Measurements from ENCODE around the gene PARVA.

Gene PARVA

DNA sequence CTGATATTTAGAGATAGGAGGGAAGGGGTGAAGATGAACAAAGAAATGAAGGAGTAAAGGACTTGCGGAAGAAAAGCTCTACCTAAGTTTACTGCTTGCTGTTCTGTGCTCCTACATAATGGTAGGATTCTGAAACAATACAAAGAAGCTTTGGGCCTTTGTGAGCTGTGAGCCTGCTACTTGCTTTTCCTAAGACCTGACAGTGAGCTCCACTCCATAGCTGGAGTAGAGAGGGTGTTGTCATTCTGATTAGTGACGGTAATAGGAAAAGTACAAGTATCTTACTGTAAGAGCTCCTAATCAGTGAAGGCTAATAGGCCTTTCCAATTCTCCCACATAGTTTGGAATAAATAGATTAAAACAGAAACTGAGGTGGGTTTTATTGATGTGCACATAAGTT, 75.9 kb downstream of the PARVA start:
- Histone ChIP-seq H3K4me1 (ENCODE audit: control insufficient read depth in 5 of 5, insufficient read depth in 5 of 5, low read length in 5 of 5) (peaks cover 7 to 32% (median 26%) of the 10 kb centered on the region in 5 donors), H3K36me3 (ENCODE audit: control insufficient read depth in 5 of 5, insufficient read depth in 5 of 5, low read length in 5 of 5) (no peaks in the 10 kb centered on the region), H3K9me3 (ENCODE audit: control insufficient read depth in 5 of 5, low read length in 5 of 5) (no peaks in the 10 kb centered on the region), H3K27ac (ENCODE audit: low read depth, low read length) (no peak overlapping the region), H3K27me3 (ENCODE audit: control insufficient read depth in 5 of 5, insufficient read depth in 4 of 5, low read length in 5 of 5) (no peaks in the 10 kb centered on the region), H3K9ac (ENCODE audit: low read length in 5 of 5) (no peak overlapping the region), H3K4me3 (ENCODE audit: low read depth in 1 of 5, low read length in 5 of 5) (no peak overlapping the region)

DNA sequence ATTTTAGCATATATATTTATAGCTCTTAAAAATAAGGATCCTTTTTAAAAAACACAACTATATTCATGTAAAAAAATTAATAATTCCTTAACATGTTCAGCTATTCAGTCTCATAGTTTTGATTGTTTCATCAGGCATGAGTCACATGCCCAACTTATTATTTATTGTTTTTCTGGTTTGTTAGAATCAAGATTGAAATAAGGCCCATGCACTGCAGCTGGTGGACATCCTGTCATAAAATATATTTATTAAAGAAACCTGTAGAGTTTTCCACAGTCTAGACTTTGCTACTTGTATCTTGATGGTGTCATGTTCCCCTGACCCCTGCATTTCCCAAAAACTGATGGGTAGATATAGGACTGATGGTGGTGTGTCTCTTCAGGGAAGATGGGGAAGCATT, 77.4 kb downstream of the PARVA start:
- no peak overlapping the region for H3K4me3 ChIP-seq (ENCODE audit: low read depth in 1 of 5, low read length in 5 of 5)
- H3K27me3 ChIP-seq (ENCODE audit: control insufficient read depth in 5 of 5, insufficient read depth in 4 of 5, low read length in 5 of 5): no peaks in the 10 kb centered on the region
- no peaks in the 10 kb centered on the region for H3K9me3 ChIP-seq (ENCODE audit: control insufficient read depth in 5 of 5, low read length in 5 of 5)
- no peaks in the 10 kb centered on the region for H3K36me3 ChIP-seq (ENCODE audit: control insufficient read depth in 5 of 5, insufficient read depth in 5 of 5, low read length in 5 of 5)
- peaks cover 4 to 44% (median 36%) of the 10 kb centered on the region in 5 donors for H3K4me1 ChIP-seq (ENCODE audit: control insufficient read depth in 5 of 5, insufficient read depth in 5 of 5, low read length in 5 of 5)
- no peak overlapping the region for H3K27ac ChIP-seq (ENCODE audit: low read depth, low read length)
- no peak overlapping the region for H3K9ac ChIP-seq (ENCODE audit: low read length in 5 of 5)

DNA sequence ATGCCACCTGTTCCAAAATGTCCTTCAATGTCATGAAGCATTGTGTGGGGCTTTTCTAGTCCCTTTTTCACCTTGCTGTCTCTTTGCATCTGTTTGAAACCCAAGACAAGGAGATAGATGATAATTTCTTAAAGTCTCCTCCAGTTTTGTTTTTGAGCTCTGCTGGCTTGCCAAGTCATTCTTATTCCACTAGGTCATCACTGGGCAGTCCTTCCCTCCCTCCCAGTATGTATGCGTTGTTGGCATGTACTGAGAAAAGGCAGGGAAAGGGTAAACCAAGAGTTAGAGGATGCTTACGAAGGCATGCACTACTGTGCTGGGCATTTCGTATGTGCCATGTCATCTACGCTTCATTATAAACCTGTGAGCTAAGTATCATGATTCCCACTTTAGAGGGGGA, 78.6 kb downstream of the PARVA start:
- Histone ChIP-seq H3K4me3 (ENCODE audit: low read depth in 1 of 5, low read length in 5 of 5) (no peak overlapping the region), H3K9ac (ENCODE audit: low read length in 5 of 5) (no peak overlapping the region), H3K27me3 (ENCODE audit: control insufficient read depth in 5 of 5, insufficient read depth in 4 of 5, low read length in 5 of 5) (no peaks in the 10 kb centered on the region), H3K36me3 (ENCODE audit: control insufficient read depth in 5 of 5, insufficient read depth in 5 of 5, low read length in 5 of 5) (no peaks in the 10 kb centered on the region), H3K4me1 (ENCODE audit: control insufficient read depth in 5 of 5, insufficient read depth in 5 of 5, low read length in 5 of 5) (peaks cover 4 to 51% (median 40%) of the 10 kb centered on the region in 5 donors), H3K9me3 (ENCODE audit: control insufficient read depth in 5 of 5, low read length in 5 of 5) (no peaks in the 10 kb centered on the region), H3K27ac (ENCODE audit: low read depth, low read length) (no peak overlapping the region)

DNA sequence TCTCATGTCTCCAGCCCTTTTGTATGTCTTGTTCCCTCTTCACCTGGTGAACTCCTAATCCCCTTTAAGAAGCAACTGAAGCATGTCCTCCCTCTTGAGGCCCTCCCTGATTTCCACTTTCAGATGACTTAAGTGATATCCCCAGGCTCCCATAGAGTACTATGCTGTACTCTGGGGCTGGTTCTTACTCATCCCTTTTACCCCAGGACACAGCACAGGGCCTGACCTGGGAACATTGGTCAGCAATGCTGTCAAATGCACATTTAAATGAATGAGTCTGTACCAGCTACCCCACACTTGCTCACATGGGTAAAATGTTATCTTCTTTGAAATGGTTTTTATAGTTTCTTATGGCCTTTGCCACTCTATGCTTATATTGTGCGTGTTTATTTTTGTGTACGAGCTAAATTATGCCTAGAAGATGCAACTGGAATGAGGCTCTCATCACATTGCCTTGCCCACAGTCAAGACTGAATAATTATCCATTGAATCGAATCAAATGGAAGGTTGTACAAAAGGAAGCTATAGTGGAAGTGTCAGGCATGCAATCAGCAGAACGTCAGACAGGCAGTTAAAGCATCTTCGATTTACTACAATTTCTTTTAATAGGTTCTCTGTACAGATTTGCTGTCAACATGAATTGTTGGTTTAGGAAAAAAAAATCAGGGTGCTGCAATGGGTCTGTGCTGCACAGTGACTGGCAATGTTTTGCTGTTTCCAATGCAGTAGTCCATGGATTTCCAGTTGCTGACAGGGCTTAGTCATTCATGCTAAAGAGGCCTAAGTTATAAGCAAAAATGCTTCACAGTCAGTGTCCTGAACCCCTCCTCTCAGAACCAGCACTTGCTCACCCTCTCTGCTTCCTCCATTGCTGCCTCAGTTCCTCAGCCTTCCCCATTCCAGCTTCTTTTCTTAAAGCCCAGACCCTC, 79.5 kb downstream of the PARVA start:
- H3K4me1 ChIP-seq (ENCODE audit: control insufficient read depth in 5 of 5, insufficient read depth in 5 of 5, low read length in 5 of 5): peaks cover 4 to 51% (median 40%) of the 10 kb centered on the region in 5 donors
- H3K27ac ChIP-seq (ENCODE audit: low read depth, low read length): no peak overlapping the region
- H3K9me3 ChIP-seq (ENCODE audit: control insufficient read depth in 5 of 5, low read length in 5 of 5): no peaks in the 10 kb centered on the region
- no peaks in the 10 kb centered on the region for H3K36me3 ChIP-seq (ENCODE audit: control insufficient read depth in 5 of 5, insufficient read depth in 5 of 5, low read length in 5 of 5)
- no peak overlapping the region for H3K4me3 ChIP-seq (ENCODE audit: low read depth in 1 of 5, low read length in 5 of 5)
- no peak overlapping the region for H3K9ac ChIP-seq (ENCODE audit: low read length in 5 of 5)
- no peaks in the 10 kb centered on the region for H3K27me3 ChIP-seq (ENCODE audit: control insufficient read depth in 5 of 5, insufficient read depth in 4 of 5, low read length in 5 of 5)

DNA sequence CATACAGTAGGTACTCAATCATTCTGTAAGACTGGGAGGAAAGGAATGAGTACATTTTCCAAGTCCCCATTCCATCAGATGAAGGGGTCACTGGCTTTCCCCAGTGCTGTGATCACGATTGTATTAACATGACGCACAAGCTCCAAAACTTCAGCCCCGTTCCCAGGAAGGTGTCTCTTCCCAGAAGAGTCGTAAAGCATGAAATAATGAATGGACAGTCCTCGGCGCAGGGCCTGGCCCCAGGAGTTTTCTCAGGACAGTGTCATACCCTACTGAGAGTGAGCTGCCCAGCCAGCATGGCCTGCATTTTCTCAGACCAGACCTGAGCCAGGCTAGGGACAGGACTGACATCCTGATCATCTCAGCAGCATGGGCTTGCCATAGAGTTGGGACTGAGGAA, 80.7 kb downstream of the PARVA start:
- Histone ChIP-seq H3K9ac (ENCODE audit: low read length in 5 of 5) (no peak overlapping the region), H3K9me3 (ENCODE audit: control insufficient read depth in 5 of 5, low read length in 5 of 5) (no peaks in the 10 kb centered on the region), H3K27ac (ENCODE audit: low read depth, low read length) (no peak overlapping the region), H3K4me1 (ENCODE audit: control insufficient read depth in 5 of 5, insufficient read depth in 5 of 5, low read length in 5 of 5) (peaks cover 4 to 51% (median 40%) of the 10 kb centered on the region in 5 donors), H3K36me3 (ENCODE audit: control insufficient read depth in 5 of 5, insufficient read depth in 5 of 5, low read length in 5 of 5) (no peaks in the 10 kb centered on the region), H3K27me3 (ENCODE audit: control insufficient read depth in 5 of 5, insufficient read depth in 4 of 5, low read length in 5 of 5) (no peaks in the 10 kb centered on the region), H3K4me3 (ENCODE audit: low read depth in 1 of 5, low read length in 5 of 5) (no peak overlapping the region)

DNA sequence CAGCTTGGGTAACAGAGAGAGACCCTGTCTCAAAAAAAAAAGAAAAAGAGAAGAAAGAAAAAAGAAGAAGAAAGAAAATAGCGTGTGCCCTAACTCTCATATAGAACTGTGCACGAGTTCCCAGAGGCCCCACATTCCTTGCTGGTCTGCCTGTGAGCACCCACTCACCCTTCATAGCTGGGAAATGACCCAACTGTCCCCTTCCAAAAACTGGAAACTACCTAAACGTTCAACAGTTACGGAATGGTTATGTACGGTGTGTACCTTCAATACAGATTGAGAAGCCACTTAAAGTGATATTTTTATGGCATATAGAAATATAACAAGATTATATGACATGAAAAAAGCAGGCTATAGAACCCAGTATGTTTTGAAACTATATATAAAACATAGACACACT, 82.0 kb downstream of the PARVA start:
- no peak overlapping the region for H3K27ac ChIP-seq (ENCODE audit: low read depth, low read length)
- H3K9ac ChIP-seq (ENCODE audit: low read length in 5 of 5): no peak overlapping the region
- H3K36me3 ChIP-seq (ENCODE audit: control insufficient read depth in 5 of 5, insufficient read depth in 5 of 5, low read length in 5 of 5): no peaks in the 10 kb centered on the region
- no peak overlapping the region for H3K4me3 ChIP-seq (ENCODE audit: low read depth in 1 of 5, low read length in 5 of 5)
- H3K4me1 ChIP-seq (ENCODE audit: control insufficient read depth in 5 of 5, insufficient read depth in 5 of 5, low read length in 5 of 5): peaks cover 4 to 46% (median 38%) of the 10 kb centered on the region in 5 donors
- H3K9me3 ChIP-seq (ENCODE audit: control insufficient read depth in 5 of 5, low read length in 5 of 5): peaks cover 0 to 4% (median 2%) of the 10 kb centered on the region in 5 donors
- no peaks in the 10 kb centered on the region for H3K27me3 ChIP-seq (ENCODE audit: control insufficient read depth in 5 of 5, insufficient read depth in 4 of 5, low read length in 5 of 5)

DNA sequence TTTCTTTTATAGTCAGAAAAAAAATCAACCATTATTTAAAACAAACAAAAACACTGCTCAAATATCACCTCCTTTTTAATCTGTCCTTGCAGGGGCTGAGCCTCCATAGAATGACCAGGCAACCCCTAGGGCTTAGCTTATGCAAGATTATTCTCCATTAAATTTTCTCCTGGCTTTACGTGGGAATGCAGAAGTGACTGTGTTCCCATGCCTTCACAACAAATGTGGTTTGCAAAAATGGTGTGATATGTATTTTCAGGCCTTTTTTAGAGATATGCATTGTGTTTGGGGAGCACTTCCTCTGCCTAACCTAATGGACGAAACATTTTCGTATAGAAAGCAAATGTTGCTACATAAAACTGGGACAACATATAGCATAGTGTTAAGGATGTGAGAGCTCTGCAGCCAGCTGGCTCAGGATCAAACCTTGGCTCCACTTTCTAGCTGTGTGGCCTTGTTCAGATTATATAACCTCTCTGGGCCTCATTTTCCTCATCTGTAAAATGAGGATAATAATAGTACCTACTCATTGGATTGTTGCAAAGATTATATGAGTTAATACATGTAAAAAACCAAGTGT, 82.6 kb downstream of the PARVA start:
- no peaks in the 10 kb centered on the region for H3K36me3 ChIP-seq (ENCODE audit: control insufficient read depth in 5 of 5, insufficient read depth in 5 of 5, low read length in 5 of 5)
- no peaks in the 10 kb centered on the region for H3K27me3 ChIP-seq (ENCODE audit: control insufficient read depth in 5 of 5, insufficient read depth in 4 of 5, low read length in 5 of 5)
- H3K27ac ChIP-seq (ENCODE audit: low read depth, low read length): no peak overlapping the region
- H3K9me3 ChIP-seq (ENCODE audit: control insufficient read depth in 5 of 5, low read length in 5 of 5): peaks cover 0 to 10% (median 3%) of the 10 kb centered on the region in 5 donors
- no peak overlapping the region for H3K4me3 ChIP-seq (ENCODE audit: low read depth in 1 of 5, low read length in 5 of 5)
- peaks cover 4 to 46% (median 38%) of the 10 kb centered on the region in 5 donors for H3K4me1 ChIP-seq (ENCODE audit: control insufficient read depth in 5 of 5, insufficient read depth in 5 of 5, low read length in 5 of 5)
- no peak overlapping the region for H3K9ac ChIP-seq (ENCODE audit: low read length in 5 of 5)

DNA sequence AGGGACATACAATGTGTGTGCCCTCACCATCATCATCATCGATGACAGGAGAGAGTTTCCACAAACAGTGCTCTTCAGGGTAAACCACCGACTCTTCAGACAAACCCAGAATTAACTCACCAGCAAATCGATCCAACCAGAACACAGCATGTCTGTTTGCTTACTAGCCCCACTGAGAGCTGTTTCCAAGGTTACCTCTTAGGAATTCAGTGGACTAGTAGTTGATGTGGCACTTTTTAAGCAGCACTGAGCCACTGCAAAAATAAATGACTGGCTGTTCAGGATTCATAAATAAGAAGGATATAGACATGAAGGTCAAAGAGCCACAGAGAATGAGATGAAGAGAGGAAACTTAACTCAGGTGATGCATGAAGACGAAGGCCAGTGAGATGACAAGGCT, 83.1 kb downstream of the PARVA start:
- Histone ChIP-seq H3K27ac (ENCODE audit: low read depth, low read length) (no peak overlapping the region), H3K9me3 (ENCODE audit: control insufficient read depth in 5 of 5, low read length in 5 of 5) (peaks cover 0 to 11% (median 3%) of the 10 kb centered on the region in 5 donors), H3K36me3 (ENCODE audit: control insufficient read depth in 5 of 5, insufficient read depth in 5 of 5, low read length in 5 of 5) (no peaks in the 10 kb centered on the region), H3K27me3 (ENCODE audit: control insufficient read depth in 5 of 5, insufficient read depth in 4 of 5, low read length in 5 of 5) (no peaks in the 10 kb centered on the region), H3K4me1 (ENCODE audit: control insufficient read depth in 5 of 5, insufficient read depth in 5 of 5, low read length in 5 of 5) (peaks cover 4 to 46% (median 37%) of the 10 kb centered on the region in 5 donors), H3K4me3 (ENCODE audit: low read depth in 1 of 5, low read length in 5 of 5) (no peak overlapping the region), H3K9ac (ENCODE audit: low read length in 5 of 5) (no peak overlapping the region)

DNA sequence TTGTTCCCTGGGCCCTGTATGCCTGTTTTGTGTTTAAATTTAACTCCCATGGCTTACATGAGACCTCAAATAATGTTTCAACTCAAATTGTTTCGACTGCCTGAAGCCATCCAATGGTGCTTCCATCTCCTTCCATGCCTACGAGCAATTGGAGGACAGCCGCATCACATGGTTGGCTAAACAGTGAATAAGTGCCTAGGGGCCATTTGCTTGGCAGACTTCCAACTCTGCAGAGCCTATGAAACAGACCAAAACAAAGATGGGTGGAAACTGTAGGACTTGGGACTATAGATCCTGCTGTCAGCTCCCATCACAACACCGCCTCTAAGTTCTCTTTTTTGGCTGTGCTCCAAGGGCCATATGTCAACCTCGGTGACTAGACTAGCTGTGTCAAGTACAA, 84.1 kb downstream of the PARVA start:
- H3K9ac ChIP-seq (ENCODE audit: low read length in 5 of 5): no peak overlapping the region
- H3K36me3 ChIP-seq (ENCODE audit: control insufficient read depth in 5 of 5, insufficient read depth in 5 of 5, low read length in 5 of 5): no peaks in the 10 kb centered on the region
- H3K27ac ChIP-seq (ENCODE audit: low read depth, low read length): no peak overlapping the region
- H3K4me1 ChIP-seq (ENCODE audit: control insufficient read depth in 5 of 5, insufficient read depth in 5 of 5, low read length in 5 of 5): peaks cover 4 to 36% (median 27%) of the 10 kb centered on the region in 5 donors
- peaks cover 0 to 11% (median 3%) of the 10 kb centered on the region in 5 donors for H3K9me3 ChIP-seq (ENCODE audit: control insufficient read depth in 5 of 5, low read length in 5 of 5)
- no peak overlapping the region for H3K4me3 ChIP-seq (ENCODE audit: low read depth in 1 of 5, low read length in 5 of 5)
- H3K27me3 ChIP-seq (ENCODE audit: control insufficient read depth in 5 of 5, insufficient read depth in 4 of 5, low read length in 5 of 5): no peaks in the 10 kb centered on the region

DNA sequence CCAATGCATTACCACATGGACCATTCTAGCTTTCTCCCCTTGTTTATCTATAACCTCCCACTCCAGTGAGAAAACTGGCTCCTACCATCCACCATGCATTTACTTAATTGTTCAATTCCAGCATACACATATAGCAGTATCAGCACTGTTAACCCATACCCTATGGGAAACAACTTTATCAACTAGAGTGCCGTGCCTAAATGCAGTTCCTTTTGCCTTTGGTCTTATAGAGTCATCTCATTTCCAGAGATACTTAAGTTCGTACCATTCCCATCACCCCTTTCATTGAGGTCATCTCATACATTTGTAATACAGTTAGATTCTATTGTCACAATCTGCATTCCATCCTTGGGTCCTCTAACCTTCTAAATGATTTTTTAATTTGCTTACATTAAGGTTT, 86.9 kb downstream of the PARVA start:
- no peaks in the 10 kb centered on the region for H3K27me3 ChIP-seq (ENCODE audit: control insufficient read depth in 5 of 5, insufficient read depth in 4 of 5, low read length in 5 of 5)
- H3K9ac ChIP-seq (ENCODE audit: low read length in 5 of 5): no peak overlapping the region
- H3K27ac ChIP-seq (ENCODE audit: low read depth, low read length): no peak overlapping the region
- no peak overlapping the region for H3K4me3 ChIP-seq (ENCODE audit: low read depth in 1 of 5, low read length in 5 of 5)
- H3K9me3 ChIP-seq (ENCODE audit: control insufficient read depth in 5 of 5, low read length in 5 of 5): peaks cover 0 to 11% (median 3%) of the 10 kb centered on the region in 5 donors
- H3K4me1 ChIP-seq (ENCODE audit: control insufficient read depth in 5 of 5, insufficient read depth in 5 of 5, low read length in 5 of 5): peaks cover 0 to 17% (median 11%) of the 10 kb centered on the region in 5 donors
- no peaks in the 10 kb centered on the region for H3K36me3 ChIP-seq (ENCODE audit: control insufficient read depth in 5 of 5, insufficient read depth in 5 of 5, low read length in 5 of 5)

Data from subcutaneous abdominal adipose tissue (tissue), 5 donors.